HG03520 (cell line): ENCODE measurements around the gene TRPM4.
"Not testable (repeated sequence)": the region's sequence is repeated elsewhere in the genome, so short reads cannot be mapped to it uniquely, and the experiment has no call there.

Experiments used
- ATAC-seq: cut with Tn5 transposase; IDR thresholded peaks from one replicate; pipeline ENCODE4 v1.9.1; 2021; ENCODE audit warnings: mild to moderate bottlenecking, moderate library complexity; ENCODE audit not compliant: unreplicated experiment

TRPM4 gene

GRCh38 chr19:49150106-49150943, 7.3 kb upstream of the TRPM4 start:
- ATAC-seq = no peak

DNA sequence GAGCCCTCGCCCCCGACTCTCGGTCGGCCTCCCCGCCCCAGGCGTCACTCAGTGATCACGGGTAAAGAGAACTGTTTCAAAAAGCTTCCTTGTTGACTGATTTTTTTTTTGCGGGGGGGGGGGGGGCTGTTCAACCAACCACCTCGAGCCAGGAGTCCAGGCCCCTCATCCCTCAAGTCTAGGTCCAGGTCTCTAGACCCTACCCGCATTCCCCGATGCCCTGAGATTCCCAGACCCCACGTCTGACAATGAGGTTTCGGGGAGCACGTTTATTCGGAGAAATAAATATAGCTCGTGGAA, 6.7 kb upstream of the TRPM4 start:
- no peak for ATAC-seq

GRCh38 chr19:49151267-49152118, 6.1 kb upstream of the TRPM4 start:
- no peak for ATAC-seq

GRCh38 chr19:49152119-49152550, 5.5 kb upstream of the TRPM4 start:
- no peak for ATAC-seq

GRCh38 chr19:49153167-49153809, 4.3 kb upstream of the TRPM4 start:
- no peak for ATAC-seq

DNA sequence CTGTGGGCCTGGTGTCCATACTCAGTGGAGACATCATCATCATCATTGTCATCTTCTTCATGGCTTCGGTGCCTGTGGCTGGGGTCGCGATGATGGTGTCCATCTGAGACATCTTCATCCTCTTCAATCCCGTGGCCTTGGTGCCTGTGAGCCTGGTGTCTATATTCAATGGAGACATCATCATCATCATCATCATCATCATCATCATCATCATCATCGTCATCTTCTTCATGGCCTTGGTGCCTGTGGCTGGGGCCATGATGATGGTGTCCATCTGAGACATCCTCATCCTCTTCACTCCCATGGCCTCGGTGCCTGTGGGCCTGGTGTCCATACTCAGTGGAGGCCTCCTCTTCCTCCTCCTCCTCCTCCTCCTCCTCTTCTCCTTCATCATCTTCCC, 3.3 kb upstream of the TRPM4 start:
- no peak for ATAC-seq

GRCh38 chr19:49155005-49155819, 2.4 kb upstream of the TRPM4 start, which contains the start of gene HRC:
HRC (minus strand) TSS chr19:49155396; CDS start chr19:49155237, 159 bp downstream.
- no peak for ATAC-seq

GRCh38 chr19:49155820-49156346, 1.7 kb upstream of the TRPM4 start:
- ATAC-seq = no peak

DNA sequence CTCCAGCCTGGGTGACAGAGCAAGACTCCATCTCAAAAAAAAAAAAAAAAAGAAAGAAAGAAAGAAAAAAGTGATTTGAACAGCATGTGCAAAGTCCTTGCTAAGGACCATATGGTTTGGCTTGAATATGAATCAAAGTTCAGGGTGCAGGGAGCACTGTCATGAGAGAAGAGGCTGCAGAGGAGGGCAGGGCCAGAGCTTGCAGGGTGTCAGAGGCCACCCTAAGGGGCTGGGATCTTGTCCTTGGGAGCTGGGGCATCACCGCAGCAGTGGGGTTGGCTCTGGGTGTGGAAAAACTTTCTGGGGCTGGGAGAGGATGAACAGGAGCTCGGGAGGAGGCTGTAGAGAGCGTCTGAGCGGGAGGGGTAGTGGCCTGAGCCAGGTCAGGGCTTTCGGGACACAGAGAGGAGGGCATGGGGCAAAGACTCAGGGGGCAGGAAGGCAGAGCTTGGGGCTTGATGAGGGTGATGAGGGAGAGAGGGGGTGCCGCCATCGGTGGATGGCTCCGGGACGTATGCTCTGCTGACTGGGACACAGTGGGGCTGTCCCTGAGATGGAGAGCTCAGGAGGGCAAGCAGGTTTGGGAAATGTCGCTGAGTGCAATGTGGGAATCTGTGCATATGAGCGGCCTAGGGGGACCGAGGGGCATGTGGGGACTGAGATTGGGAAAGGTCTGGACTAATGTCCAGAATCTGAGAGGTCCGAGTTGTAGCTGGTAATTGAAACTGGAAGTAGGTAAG, 3.0 kb downstream of the TRPM4 start:
- no peak for ATAC-seq

- ATAC-seq = no peak
Observed at GRCh38 chr19:49161987-49162386, 4.4 kb downstream of the TRPM4 start.

DNA sequence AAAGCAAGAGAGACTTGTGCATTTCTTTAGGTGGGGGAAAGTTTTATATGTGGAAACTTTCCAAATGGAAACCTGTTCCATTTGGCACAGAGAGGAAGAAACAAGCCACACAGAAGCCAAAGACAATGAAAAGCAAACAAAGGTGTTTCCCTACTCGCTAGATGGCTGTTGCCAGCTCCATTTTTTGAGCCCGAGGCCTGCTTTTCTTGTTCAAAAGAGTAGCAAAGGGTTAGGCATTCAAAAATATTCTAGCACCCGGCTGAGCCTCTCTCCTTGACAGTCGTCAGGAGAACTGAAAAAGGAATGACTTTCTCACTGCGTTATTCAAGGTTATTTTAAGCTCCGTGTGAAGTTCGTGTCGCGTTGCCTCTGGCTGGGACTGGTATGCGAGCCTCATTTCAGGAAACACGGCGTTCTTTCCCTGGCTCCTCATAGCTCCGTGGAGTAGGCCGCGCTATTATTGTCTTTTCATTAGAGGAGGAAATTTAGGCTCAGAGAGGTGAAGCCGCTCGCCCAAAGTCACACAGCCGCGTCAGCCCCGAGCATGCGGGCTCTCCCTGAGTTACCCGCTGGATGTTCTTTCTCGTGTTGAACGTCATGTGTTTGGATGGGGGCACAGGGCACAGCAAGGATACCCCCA, 7.6 kb downstream of the TRPM4 start:
- ATAC-seq = no peak

- ATAC-seq = no peak
Observed at GRCh38 chr19:49165865-49166301, 8.3 kb downstream of the TRPM4 start.

DNA sequence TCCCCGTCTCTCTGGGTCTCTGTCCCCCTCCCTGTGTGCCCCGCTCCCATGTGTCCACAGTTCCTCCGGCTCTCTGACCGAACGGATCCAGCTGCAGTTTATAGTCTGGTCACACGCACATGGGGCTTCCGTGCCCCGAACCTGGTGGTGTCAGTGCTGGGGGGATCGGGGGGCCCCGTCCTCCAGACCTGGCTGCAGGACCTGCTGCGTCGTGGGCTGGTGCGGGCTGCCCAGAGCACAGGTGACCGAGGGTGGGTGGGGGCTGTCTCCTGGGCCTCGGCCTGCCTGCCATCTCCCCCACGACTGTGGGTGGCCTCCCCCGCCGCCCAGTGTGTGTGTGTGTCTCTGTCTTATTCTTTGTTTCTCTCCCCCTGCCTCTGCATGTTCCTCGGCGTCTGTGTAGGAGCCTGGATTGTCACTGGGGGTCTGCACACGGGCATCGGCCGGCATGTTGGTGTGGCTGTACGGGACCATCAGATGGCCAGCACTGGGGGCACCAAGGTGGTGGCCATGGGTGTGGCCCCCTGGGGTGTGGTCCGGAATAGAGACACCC, 10.3 kb downstream of the TRPM4 start:
- ATAC-seq = no peak

GRCh38 chr19:49168421-49168820, 10.8 kb downstream of the TRPM4 start:
- no peak for ATAC-seq

- ATAC-seq = no peak
Observed at GRCh38 chr19:49173198-49173597, 15.6 kb downstream of the TRPM4 start.

GRCh38 chr19:49180659-49181058, 23.1 kb downstream of the TRPM4 start:
- no peak for ATAC-seq

DNA sequence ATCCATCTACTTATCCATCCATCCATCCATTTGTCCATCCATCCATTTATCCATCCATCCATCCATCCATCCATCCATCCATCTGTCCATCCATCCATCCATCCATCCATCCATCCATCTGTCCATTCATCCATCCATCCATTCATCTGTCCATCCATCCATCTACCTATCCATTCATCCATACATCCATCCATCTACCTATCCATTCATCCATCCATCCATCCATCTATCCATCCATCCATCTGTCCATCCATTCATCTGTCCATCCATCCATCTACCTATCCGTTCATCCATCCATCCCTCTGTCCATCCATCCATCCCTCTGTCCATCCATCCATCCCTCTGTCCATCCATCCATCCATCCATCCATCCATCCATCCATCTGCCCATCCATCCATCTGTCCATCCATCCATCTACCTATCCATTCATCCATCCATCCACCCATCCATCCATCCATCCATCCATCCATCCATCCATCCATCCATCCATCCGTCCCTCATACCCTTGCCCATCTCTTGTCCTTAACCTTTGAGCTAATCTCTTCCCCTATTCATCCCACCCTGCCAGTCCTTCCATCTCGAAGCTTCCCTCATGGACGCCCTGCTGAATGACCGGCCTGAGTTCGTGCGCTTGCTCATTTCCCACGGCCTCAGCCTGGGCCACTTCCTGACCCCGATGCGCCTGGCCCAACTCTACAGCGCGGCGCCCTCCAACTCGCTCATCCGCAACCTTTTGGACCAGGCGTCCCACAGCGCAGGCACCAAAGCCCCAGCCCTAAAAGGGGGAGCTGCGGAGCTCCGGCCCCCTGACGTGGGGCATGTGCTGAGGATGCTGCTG, 24.6 kb downstream of the TRPM4 start:
- ATAC-seq = not testable (repeated sequence)

DNA sequence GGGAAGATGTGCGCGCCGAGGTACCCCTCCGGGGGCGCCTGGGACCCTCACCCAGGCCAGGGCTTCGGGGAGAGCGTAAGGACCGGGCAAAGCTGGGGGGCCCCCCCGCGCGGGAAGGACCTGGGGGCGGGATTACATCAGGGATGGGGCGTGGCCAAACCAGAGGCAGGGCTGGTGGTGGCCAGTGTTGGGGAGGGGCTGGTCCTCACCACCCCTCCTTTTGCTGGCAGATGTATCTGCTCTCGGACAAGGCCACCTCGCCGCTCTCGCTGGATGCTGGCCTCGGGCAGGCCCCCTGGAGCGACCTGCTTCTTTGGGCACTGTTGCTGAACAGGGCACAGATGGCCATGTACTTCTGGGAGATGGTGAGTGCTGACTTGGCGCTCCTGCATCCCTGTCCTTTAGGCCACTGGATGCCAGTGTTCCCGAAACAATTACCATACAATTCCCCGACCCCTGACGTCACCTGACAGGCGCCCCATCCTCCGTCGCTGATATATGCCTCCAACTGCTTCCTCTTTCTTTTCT, 25.3 kb downstream of the TRPM4 start:
- no peak for ATAC-seq
